NOMO-1 treated with dmso at 0.1 percent for 144 hours (cell line): ENCODE measurements around the gene WDR26.
"Not testable (repeated sequence)": the region's sequence is repeated elsewhere in the genome, so short reads cannot be mapped to it uniquely, and the experiment has no call there.

Source experiments
- DNase-seq: peaks from one replicate; lab custom pipeline; 2025; ENCODE audit not compliant: unreplicated experiment; lab: John Stamatoyannopoulos, UW

WDR26 gene

GRCh38 chr1:224434691-224435317, at the start of gene WDR26:
WDR26 (minus strand) TSS chr1:224434797.
- DNase-seq, result peak; percentile 75

- DNase-seq, result not testable (repeated sequence)
These were observed 48.6 kb upstream of the WDR26 start for GRCh38 chr1:224483206-224483605.

GRCh38 chr1:224482619-224483018, 48.0 kb upstream of the WDR26 start:
- no peak for DNase-seq

GRCh38 chr1:224481601-224482000, 47.0 kb upstream of the WDR26 start:
- DNase-seq, result no peak

- not testable (repeated sequence) for DNase-seq
These were observed 46.4 kb upstream of the WDR26 start for GRCh38 chr1:224480888-224481459.

GRCh38 chr1:224480200-224480599, 45.6 kb upstream of the WDR26 start:
- not testable (repeated sequence) for DNase-seq

GRCh38 chr1:224472806-224473205, 38.2 kb upstream of the WDR26 start:
- DNase-seq, result no peak

- DNase-seq, result no peak
These were observed 31.6 kb upstream of the WDR26 start for GRCh38 chr1:224466154-224466553.

- DNase-seq, result no peak
These were observed 25.4 kb upstream of the WDR26 start for GRCh38 chr1:224459966-224460365.

GRCh38 chr1:224458996-224459395, 24.4 kb upstream of the WDR26 start:
- no peak for DNase-seq

GRCh38 chr1:224458296-224458695, 23.7 kb upstream of the WDR26 start:
- DNase-seq, result no peak

- no peak for DNase-seq
These were observed 23.2 kb upstream of the WDR26 start for GRCh38 chr1:224457782-224458144.

- DNase-seq, result no peak
These were observed 22.0 kb upstream of the WDR26 start for GRCh38 chr1:224456637-224456953.

- no peak for DNase-seq
These were observed 19.9 kb upstream of the WDR26 start for GRCh38 chr1:224454402-224455055.

- DNase-seq, result no peak
These were observed 16.2 kb upstream of the WDR26 start for GRCh38 chr1:224450561-224451350.

- no peak for DNase-seq
These were observed 15.6 kb upstream of the WDR26 start for GRCh38 chr1:224450159-224450558.

GRCh38 chr1:224448453-224449017, 13.9 kb upstream of the WDR26 start:
- no peak for DNase-seq

GRCh38 chr1:224447971-224448370, 13.4 kb upstream of the WDR26 start:
- DNase-seq, result no peak

GRCh38 chr1:224447251-224447650, 12.7 kb upstream of the WDR26 start:
- DNase-seq, result no peak

GRCh38 chr1:224438989-224439388, 4.4 kb upstream of the WDR26 start:
- no peak for DNase-seq

- no peak for DNase-seq
These were observed 1.4 kb upstream of the WDR26 start for GRCh38 chr1:224435999-224436398.
